ENCODE measurements around the gene NKAIN1. TPM values are rescaled to one million over a fixed set of nuclear protein-coding genes. Genes with fewer than 3 reads are reported as not detected.
"Not testable (repeated sequence)": the region's sequence is repeated elsewhere in the genome, so short reads cannot be mapped to it uniquely, and the experiment has no call there.

The NKAIN1 gene
- 1.8 TPM for polyA plus RNA-seq (ENCODE audit: insufficient read length)

DNA sequence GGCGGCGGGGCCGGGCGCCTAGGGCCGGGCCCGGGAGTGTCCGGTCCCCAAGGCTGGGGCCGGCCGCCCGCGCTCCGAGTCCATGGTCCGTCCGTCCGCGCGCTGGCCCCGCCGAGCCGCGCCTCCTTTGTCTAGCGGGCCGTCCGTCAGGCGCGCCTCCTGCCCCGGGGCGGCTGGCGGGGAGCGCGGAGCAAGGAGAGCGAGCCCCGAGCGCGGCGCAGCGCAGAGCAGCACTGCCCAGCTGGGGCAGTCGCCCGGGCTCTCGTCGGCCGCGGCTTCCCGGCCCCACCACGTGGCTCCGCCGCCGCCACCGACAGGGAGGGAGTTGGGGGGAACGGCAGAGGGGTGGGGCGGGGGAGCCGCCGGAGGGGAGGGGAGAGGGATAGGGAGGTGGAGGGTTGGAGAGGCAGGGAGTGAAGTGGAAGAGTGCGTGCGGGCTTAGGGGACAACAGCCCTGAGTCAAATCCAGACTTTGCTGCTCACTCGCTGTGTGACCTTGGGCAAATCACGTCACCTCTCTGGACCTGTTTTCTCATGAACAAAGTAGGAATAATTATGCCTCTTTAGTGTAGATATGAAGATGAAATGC lies at the start of gene NKAIN1:
Gene NKAIN1, minus strand, starts transcription at position 235 of the 589 bp plus-strand sequence. CDS start 340 bp downstream, outside the sequence.
- DNase-seq, result no peak

DNA sequence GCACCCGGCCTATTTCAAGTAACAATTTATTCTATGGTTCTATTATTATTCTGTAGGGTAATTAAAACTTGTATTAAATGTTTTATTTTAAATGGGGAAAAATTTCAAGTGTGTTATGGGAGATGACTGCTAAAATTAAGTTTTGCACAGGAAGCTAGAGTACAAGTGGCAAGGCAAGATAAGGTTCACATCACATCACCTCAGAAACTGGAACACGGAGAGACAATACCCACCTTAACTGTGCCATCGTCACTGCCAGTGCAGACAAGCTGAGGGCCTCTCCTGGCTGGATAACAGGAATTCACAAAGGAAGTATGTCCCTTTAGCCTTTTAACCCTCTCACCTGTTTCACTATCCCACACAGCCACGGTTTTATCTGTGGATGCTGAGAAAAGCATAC lies 49.3 kb upstream of the NKAIN1 start:
- DNase-seq, result no peak

DNA sequence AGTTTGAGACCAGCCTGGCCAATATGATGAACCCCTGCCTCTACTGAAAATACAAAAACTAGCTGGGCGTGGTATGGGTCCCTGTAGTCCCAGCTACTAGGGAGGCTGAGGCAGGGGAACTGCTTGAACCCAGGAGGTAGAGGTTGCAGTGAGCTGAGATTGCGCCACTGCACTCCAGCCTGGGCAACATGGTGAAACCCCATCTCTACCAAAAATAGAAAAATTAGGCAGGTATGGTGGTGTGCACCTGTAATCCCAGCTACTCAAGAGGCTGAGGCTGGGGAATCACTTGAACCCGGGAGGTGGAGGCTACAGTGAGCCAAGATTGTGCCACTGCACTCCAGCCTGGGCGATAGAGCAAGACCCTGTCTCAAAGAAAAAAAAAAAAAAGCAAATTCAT lies 48.1 kb upstream of the NKAIN1 start:
- not testable (repeated sequence) for DNase-seq

DNA sequence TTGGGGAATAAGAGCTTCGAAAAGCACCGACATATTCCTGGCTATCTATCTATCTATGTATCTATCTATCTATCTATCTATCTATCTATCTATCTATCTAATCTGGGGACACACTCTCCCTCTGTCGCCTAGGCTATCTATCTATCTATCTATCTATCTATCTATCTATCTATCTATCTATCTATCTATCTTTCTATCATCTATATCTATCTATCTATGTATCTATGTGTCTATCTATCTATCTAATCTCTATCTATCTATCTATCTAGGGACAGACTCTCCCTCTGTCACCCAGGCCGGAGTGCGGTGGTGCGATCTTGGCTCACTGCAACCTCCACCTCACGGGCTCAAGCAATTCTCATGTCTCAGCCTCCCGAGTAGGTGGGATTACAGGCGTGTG lies 42.7 kb upstream of the NKAIN1 start:
- DNase-seq, result not testable (repeated sequence)

DNA sequence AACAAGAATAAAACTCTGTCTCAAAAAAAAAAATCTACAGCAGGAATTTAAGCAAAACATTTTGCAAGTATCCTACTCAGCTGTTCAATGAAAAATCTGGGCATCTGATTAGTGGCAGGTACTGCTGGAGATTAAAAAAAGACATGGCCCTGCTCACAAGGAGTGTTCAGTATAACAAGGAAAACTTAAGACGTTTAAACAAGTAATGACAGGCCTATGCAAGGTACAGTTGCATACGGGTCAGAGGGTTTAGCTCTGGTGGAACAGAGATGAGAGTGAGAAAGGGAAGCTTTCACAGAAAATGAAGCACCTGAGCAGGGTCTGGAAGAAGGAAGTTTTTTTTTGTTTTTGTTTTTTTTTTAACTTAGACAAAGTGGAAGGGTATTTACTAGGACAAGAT lies 33.9 kb upstream of the NKAIN1 start:
- no peak for DNase-seq

DNA sequence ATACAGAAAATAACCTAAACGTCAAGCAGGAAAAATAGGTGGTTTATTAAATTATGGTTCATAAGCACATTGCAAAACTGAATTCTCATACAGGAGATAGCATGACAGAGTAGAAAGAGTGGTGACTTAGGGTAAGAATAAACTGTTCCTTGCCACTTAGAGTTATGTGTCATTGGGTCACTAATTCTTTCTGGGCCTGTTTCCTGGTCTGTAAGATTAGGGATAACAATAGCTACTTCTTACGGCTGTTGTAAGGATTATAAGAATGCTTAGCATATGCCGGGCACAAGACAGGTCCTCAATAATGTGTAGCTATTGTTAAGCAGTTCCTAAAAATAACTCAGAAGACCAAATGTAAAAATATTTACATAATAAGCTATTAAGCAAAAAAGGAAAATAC lies 32.7 kb upstream of the NKAIN1 start:
- no peak for DNase-seq

DNA sequence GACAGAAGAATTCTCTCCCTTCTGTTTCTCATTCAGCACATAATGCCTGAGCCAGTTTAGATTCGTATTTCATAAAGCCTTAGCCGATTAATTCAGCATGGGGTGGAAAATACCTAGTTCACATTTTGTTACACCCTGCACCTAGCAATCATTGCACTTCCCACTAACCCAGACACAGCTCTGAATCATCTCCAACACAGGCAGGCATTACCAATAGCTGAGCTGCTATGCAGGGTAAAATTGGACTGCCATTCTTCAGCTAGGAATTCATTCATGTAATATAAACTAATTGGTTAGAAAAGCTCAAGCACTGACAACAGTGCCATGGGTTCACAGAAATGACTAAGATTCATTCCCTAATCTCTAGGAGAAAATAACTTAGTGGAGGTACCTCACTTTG lies 26.9 kb upstream of the NKAIN1 start:
- DNase-seq, result no peak

DNA sequence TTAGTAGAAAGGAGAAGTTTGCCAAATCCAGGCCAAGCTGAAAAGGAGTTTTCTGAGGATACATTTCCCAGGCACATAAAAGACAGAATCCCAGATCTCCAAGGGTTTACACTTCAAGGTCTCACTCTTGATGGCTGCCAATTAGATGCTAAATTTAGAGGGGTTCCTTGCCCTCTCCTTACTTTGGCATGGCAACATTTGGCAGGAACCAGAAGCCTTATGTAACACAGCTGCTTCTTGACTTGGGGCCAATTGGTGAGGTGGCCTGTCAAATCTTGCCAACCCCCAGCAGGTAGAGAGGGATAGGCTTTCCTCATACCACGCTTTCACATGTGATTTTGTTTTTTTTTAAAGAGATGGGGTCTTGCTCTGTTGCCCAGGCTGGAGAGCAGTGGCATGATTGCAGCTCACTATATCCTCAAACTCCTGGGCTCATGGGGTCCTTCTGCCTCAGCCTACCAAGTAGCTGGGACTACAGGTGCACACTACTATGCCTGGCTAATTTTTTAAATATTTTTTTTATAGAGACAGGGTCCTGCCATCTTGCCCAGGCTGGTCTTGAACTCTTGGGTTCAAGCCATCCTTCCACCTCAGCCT lies 25.2 kb upstream of the NKAIN1 start:
- no peak for DNase-seq

DNA sequence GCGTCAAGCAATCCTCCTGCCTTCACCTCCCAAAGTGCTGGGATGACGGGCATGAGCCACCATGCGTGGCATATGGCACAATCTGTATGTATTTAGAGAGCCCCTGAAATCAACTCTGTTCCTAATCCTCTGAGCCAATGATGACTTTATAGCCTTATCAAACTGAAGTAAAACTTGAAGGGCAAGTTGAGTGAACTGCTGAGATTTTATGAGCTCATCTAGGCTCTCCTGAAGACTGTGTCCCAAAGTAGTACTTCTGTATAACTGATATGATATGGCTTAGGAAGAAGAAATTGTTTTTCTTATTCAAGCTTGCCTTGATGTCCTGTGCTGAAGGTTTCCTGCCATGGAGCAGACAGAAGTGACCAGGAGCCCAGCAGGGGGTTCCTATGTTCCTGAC lies 23.7 kb upstream of the NKAIN1 start:
- no peak for DNase-seq

DNA sequence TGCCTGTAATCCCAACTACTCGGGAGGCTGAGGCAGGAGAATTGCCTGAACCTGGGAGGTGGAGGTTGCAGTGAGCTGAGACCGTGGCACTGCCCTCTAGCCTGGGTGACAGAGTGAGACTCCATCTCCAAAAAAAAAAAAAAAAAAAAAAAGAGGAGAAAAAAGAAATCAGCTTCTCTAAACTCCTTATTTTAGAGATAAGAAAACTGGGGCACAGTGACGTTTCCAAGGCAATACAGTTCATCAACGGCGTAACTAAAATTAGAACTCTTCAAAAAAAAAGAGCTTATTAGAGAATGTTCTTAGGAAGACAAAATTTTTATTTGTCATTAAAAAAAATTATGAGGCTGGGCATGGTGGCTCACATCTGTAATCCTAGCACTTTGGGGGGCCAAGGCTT lies 22.7 kb upstream of the NKAIN1 start:
- DNase-seq, result not testable (repeated sequence)

DNA sequence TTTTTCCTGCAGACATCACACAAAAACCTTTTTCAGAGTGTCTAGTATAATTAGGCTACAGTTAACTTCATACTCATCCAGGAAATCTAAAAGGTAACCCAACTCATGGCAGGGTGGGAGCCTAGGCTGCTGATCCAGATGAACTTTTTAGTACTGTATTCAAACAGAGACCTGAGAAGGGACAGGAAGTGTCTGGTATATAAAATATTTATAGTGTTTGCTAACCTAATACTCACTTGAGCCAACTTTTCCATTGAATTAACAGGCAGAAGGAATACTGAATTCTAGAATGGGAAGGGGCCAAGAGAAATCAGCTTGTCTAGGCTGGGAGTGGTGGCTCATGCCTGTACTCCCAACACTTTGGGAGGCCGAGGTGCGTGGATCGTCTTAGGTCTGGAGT lies 22.2 kb upstream of the NKAIN1 start:
- DNase-seq, result no peak

DNA sequence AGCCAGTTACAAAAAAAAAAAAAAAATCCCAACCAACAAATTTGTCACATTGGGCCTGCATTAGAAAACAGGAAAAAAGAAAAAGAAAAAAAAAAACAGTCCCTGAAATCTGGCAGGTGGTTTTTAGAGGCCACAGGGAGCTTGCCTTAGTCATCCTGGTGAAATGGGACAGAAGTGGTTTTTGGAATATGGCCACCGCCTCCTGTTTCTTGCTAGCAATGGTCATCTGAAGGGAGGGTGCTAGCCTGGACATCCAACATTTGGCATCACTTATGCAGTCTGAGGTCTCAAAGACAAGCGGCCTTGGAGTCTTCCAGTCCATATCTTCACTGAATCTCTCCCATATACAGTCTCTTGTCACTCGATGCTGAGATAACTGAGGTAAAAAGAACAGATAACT lies 20.1 kb upstream of the NKAIN1 start:
- DNase-seq, result no peak

DNA sequence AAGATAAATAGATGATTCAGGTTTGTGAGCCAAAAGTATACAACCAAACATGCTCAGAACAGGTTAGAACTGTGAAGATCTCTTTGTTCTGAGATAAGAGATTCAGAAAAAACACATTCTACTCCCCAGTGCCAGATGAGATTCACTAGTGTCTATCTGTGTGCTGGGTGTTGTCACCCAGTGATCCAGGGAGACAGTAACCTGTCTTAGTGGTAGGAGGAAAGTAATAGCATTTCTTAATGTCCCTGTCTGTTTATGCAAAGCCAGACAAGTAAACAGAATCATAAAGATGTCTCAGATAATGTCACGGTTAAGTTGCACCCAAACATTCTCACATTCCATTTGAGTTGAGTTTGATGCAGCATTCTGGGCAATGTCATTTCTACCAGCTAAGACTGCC lies 18.9 kb upstream of the NKAIN1 start:
- no peak for DNase-seq

DNA sequence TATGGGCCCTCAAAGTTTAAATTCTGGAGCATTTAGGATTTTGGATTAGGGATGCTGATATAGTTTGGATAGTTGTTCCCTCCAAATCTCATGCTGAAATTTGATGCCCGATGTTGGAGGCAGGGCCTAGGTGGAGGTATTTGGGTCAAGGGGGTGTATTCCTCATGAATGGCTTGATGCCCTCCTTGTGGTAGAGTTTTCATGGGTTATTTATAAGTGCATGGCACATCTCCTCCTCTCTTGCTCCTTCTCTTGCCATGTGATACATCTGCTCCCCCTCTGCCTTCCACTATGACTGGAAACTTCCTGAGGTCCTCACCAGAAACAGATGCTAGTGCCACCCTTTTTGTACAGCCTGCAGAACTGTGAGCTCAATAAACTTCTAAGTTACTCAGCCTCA lies 17.5 kb upstream of the NKAIN1 start:
- DNase-seq, result no peak

DNA sequence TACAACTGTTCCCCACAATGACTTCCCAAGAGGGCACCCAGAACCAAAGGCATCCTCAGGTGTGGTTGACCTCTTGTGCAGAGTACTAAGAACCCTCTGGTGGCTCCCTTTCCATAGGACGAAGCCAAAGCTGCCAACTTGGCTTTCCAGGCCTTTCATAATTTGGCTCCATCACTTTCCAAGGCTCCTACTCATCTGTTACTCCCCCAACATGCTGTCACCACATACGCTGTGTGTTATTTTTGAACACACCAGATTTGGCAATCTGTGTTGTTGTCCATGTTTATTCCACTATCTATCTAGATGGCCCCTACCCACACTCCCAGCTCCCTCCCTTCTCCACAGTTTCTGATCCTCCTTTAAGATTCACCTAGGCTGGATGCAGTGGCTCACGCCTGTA lies 10.2 kb upstream of the NKAIN1 start:
- DNase-seq, result no peak

DNA sequence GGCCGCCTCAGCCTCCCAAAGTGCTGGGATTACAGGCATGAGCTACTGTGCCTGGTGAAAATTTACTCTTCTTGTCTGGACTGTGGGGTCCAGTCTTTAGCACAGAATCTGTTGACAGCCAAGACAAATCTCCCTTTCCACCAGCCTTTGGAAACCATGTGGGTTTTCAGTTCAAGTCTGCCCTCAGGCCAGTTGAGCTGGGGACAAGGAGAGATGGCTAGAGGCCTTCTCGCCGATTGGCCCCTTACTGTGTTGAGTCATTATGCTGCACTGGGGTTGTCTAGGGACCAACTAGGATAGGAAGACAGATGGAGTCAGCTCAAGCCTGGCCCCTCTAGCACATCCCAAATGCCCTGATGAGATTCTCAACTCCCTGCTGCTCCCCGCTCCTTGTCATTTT lies 8.6 kb upstream of the NKAIN1 start:
- DNase-seq, result no peak

DNA sequence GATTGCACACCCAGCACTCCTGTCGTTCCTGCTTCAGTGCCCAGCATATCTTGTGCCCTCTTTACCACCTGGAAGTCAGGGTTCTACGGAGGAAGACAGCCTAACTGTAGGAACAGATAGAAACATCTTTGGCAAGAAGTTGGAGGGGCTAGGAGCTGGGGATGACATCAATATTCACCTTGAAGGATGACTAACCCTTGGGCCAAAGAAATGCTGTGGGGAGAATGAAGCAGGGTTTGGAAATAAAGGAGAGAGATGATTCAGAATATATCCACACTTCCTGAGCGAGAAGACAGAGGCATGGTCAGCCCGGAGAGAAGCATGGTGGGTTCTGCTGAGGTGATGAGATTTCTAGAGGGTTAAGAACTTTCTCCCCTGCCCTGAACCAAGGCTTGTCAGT lies 4.6 kb upstream of the NKAIN1 start:
- no peak for DNase-seq

DNA sequence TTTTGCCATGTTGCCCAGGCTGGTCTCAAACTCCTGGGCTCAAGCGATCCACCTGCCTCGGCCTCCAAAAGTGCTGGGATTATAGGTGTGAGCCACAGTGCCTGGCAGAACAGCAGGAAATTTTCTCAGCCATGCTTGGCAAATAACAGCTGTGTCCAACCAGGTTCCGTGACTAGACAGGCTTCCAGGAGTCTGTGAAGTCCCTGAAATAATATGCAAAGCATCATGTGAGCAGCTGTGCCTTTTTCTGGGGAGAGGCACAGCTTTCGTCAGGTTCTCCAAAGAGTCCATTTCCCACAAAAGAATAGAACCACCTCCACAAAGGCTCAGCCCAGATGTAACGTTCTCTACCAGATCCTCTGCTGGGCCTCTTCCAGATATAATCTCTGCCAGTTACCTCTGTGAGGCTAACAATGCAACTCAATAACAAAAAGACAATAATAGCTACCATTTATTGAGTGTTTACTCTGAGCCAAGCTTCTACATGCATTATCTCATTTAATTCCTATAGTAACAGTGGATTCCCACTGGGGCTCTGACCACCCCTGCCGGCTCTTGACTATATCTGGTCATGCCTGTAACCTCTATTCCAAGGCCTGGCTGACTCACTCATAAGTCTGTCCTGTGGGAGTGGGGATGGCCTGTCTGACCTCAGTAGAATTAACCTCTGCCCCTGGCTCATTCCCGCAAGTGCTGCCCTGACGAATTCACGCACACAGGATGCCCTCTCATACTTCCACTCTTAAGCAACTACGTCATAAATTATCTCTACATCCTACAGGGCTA lies 4.0 kb upstream of the NKAIN1 start:
- DNase-seq, result no peak

DNA sequence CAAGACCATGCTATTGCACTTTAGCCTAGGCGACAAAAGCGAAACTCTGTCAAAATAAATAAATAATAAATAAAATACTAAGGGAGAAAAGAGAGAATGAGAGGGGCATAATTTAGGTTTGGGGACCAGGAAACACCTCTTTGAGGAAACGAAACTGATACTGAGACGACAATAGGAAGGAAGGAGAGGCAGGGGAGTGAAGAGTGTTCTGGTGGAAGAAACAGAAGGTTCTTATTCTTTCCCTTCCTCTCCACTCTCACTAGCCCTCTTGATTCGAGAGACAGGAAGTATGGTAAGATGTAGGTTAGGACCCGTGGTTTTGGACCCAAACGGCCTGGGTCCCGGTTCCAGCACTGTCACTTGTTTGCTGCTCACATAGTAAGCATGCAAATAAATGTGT lies 1.6 kb upstream of the NKAIN1 start:
- DNase-seq, result no peak

DNA sequence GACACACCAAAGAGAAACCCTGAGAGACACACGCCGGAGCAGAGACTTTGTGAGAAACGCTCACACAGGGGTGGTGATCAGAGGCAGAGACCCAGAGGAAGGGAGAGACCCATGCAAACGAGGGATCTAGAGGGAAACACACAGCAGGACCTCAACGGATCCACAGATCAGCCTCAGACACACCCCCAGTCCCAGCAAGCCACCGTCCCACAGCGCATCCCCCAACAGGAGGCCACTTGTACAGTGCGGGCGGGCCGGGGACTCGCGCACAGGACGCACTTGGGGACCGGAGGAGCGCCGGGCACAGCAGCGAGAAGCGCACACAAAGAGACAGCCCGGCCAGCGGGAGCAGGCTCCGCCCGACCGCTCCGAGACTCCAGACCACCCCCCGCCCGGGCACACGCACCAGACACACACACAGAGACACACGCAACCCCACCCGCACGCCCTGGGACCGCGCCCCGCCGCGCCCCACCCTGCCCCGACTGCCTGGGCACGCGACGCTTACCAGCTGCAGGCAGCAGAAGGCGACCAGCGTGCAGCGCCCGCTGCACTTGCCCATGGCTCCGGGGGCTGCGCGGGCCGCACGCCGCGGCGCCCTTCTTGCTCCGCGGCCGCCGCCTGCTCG lies 587 bp downstream of the NKAIN1 start:
- DNase-seq, result no peak

DNA sequence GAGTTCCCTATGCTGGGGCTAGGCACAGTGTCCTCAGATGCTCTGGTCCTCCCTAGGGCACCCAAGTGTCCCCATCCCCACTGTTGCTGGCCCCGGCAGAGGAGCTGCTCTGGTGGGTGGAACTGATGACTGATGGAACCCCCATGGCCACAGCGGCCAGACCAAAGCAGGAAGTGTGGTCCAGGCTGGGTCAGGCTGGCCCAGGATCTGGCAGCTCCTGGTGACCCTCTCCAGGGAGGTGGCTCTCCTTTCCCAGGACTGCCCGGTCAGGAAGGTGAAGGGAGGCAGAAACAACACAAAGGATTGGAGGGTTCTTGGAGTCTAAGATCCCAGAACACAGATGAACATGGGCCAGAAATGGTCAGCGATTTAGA lies 1.1 kb downstream of the NKAIN1 start:
- DNase-seq, result no peak

DNA sequence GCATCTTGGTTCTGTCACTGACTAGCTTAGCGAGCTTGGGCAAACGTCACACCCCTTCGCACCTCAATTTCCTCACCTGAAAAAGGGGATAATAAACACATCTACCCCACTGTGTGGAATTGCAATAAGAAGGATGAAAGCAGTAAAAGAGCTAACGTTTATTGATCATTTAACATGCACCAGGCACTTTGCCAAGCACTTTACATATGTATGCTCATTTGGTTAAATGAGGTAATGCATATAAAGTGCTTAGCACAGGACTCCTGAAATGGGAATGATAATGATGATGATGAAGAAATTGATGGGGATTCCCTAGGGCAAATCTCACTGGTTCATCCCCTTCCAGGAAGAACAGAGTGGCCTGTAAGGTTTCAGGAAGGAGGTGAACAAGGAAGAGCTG lies 4.8 kb downstream of the NKAIN1 start:
- no peak for DNase-seq

DNA sequence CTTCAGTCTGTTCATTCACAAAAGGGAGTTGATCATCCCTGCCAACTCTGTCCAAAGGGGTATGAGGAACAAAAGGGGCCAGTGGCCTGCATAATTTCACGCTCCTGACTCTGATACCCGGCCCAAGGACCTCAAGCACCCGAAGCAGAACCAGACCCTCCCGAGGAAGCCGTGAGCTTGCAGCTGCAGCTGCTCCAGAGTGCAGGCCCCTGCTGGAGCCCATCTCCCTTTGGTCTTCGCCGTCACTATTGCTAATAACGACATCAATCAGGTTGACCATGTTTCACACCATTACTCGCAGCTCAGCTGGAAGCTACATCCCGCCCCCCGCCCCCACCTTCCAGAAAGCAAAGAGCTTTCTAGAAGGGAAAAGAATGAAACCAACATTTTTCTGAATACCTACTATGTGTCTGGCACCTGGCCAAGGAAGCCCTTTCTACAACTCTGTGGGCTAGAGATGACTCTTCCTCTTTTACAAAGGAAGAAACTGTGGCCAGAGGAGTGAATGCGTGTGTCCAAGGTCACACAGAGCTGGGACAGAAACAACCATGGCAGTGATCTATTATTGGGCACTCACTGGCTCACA lies 5.5 kb downstream of the NKAIN1 start:
- no peak for DNase-seq
